ENCODE results near the gene POFUT2. TPM values are rescaled to one million over a fixed set of nuclear protein-coding genes. Genes with fewer than 3 reads are reported as not detected.

Gene POFUT2
- total and polyA plus RNA-seq, 9 donors = 25.7 to 52.9 (median 40.1) TPM

DNA sequence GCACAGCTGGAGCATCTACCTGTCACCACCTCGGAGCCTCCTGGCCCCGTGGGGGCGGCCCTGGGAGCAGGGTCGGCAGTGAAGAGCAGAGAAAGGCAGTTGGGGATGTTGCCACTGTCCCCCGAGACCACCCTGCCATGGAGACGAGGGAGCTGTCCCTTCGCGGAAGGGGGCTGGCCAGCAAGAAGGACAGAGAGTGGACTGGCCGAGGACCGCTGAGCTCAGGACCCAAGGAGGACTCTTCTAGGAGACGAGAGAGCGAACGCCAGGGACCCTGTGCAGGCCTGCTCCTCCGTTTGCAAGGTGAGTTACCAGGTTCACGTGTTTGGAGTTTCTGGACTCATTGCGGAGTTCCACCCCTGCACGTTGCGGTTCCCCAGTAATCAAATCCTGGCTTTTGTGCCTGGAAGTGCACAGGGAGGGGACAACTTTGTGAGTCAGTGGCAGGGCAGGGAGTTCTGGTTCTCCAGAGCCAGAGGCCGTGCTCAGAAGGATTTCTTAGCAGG lies 5.6 kb upstream of the POFUT2 start:
- intact Hi-C loops (cut with DNase I) = loop anchor here in 3 of 4 donors (1.0 to 10.0 kb wide), 3 partner anchors 112 to 146 kb away; partner anchors contain the start of gene COL18A1 (in 1 of the 3)
- no peaks in the 10 kb centered on the region for H3K27me3 ChIP-seq
- no peaks in the 10 kb centered on the region for H3K36me3 ChIP-seq
- DNase-seq = peak in 3 of 5 donors; percentile 43 to 66 (median 65)
- peak overlapping the region; percentile 95 to 97 for H3K27ac ChIP-seq
- H3K4me3 ChIP-seq = no peak overlapping the region
- peaks cover 32% of the 10 kb centered on the region for H3K4me1 ChIP-seq (ENCODE audit: insufficient read depth)
- TF ChIP-seq, protein P1, sequence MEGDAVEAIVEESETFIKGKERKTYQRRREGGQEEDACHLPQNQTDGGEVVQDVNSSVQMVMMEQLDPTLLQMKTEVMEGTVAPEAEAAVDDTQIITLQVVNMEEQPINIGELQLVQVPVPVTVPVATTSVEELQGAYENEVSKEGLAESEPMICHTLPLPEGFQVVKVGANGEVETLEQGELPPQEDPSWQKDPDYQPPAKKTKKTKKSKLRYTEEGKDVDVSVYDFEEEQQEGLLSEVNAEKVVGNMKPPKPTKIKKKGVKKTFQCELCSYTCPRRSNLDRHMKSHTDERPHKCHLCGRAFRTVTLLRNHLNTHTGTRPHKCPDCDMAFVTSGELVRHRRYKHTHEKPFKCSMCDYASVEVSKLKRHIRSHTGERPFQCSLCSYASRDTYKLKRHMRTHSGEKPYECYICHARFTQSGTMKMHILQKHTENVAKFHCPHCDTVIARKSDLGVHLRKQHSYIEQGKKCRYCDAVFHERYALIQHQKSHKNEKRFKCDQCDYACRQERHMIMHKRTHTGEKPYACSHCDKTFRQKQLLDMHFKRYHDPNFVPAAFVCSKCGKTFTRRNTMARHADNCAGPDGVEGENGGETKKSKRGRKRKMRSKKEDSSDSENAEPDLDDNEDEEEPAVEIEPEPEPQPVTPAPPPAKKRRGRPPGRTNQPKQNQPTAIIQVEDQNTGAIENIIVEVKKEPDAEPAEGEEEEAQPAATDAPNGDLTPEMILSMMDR (IDR thresholded peaks at IDR 0.05) = no peak
- TF ChIP-seq EP300 (IDR thresholded peaks at IDR 0.05) = no peak
- TF ChIP-seq POLR2A (IDR thresholded peaks at IDR 0.05) = no peak
- 72 to 73% (median 72%) methylated on average over 19 of the region's 19 CpGs for WGBS, 3 donors
- H3K9me3 ChIP-seq = no peaks in the 10 kb centered on the region

GRCh38 chr21:45292399-45293219 lies 4.9 kb upstream of the POFUT2 start:
- Histone ChIP-seq H3K27ac (peak overlapping the region; percentile 95 to 97), H3K36me3 (no peaks in the 10 kb centered on the region), H3K4me3 (no peak overlapping the region), H3K4me1 (ENCODE audit: insufficient read depth) (peaks cover 32% of the 10 kb centered on the region), H3K27me3 (no peaks in the 10 kb centered on the region), H3K9me3 (no peaks in the 10 kb centered on the region)
- intact Hi-C loops (cut with DNase I) = loop anchor here in 3 of 4 donors (1.0 to 10.0 kb wide), 3 partner anchors 112 to 147 kb away; partner anchors contain the start of gene COL18A1 (in 1 of the 3)
- TF ChIP-seq, protein P1 (IDR thresholded peaks at IDR 0.05) = peak; percentile 99
- TF ChIP-seq EP300 (IDR thresholded peaks at IDR 0.05) (no peak), POLR2A (IDR thresholded peaks at IDR 0.05) (peak; percentile 59)
- DNase-seq = peak; percentile 86 to 94 (median 93)
- 14 to 28% (median 21%) methylated on average over 22 to 24 of the region's 24 CpGs for WGBS, 3 donors

- H3K36me3 ChIP-seq = no peaks in the 10 kb centered on the region
- no peaks in the 10 kb centered on the region for H3K9me3 ChIP-seq
- peak overlapping the region; percentile 95 to 97 for H3K27ac ChIP-seq
- H3K27me3 ChIP-seq = no peaks in the 10 kb centered on the region
- intact Hi-C loops (cut with DNase I) = loop anchor here in 3 of 4 donors (2.0 to 10.0 kb wide), 2 partner anchors 113 to 147 kb away; partner anchors contain the start of gene COL18A1 (in 1 of the 3)
- no peak overlapping the region for H3K4me3 ChIP-seq
- WGBS, 3 donors = 56 to 71% (median 59%) methylated on average over 25 to 34 of the region's 34 CpGs
- DNase-seq = peak; percentile 46 to 73 (median 69)
- TF ChIP-seq, protein P1 (IDR thresholded peaks at IDR 0.05) = no peak
- no peak for TF ChIP-seq EP300 (IDR thresholded peaks at IDR 0.05)
- no peak for TF ChIP-seq POLR2A (IDR thresholded peaks at IDR 0.05)
- H3K4me1 ChIP-seq (ENCODE audit: insufficient read depth) = peaks cover 33% of the 10 kb centered on the region
Measured at GRCh38 chr21:45291613-45292398, 4.1 kb upstream of the POFUT2 start.

Measured in ovary (tissue), 9 donors.